GM12873 (cell line): ENCODE data around the gene NDUFAF5.

Source experiments
- CTCF ChIP-seq: IDR thresholded peaks from 2 replicates; pipeline ENCODE4 v1.5.1; 2012; ENCODE audit warnings: low read depth, mild to moderate bottlenecking, moderate library complexity, low read length, control low read depth; ENCODE audit not compliant: insufficient read depth; ENCODE audit errors: missing control alignments

NDUFAF5 gene

GRCh38 chr20:13745784-13746183, 39.0 kb upstream of the NDUFAF5 start:
- TF ChIP-seq CTCF, result no peak

GRCh38 chr20:13749811-13750210, 35.0 kb upstream of the NDUFAF5 start:
- TF ChIP-seq CTCF, result no peak

GRCh38 chr20:13753436-13754036, 31.3 kb upstream of the NDUFAF5 start:
- TF ChIP-seq CTCF, result no peak

GRCh38 chr20:13755809-13756208, 29.0 kb upstream of the NDUFAF5 start:
- TF ChIP-seq CTCF, result no peak

- no peak for TF ChIP-seq CTCF
These were observed 28.3 kb upstream of the NDUFAF5 start for GRCh38 chr20:13756551-13756950.

GRCh38 chr20:13758884-13759283, 25.9 kb upstream of the NDUFAF5 start:
- no peak for TF ChIP-seq CTCF

GRCh38 chr20:13765299-13765698, 19.5 kb upstream of the NDUFAF5 start:
- TF ChIP-seq CTCF, result no peak

- no peak for TF ChIP-seq CTCF
These were observed 18.9 kb upstream of the NDUFAF5 start for GRCh38 chr20:13765868-13766416.
